Measurements from ENCODE around the gene CDC42BPA. TPM values are rescaled to one million over a fixed set of nuclear protein-coding genes. Genes with fewer than 3 reads are reported as not detected.

Gene CDC42BPA
- total and polyA plus RNA-seq, 9 of the 15 experiments (the other 6 are each of a cell fraction or from before 2014, with no cell fraction given), result 8.0 to 77.5 (median 52.1) TPM

- peak; percentile 70 to 75 for TF ChIP-seq NRF1 (conservative IDR thresholded peaks at IDR 0.05 in 1 of 2, IDR thresholded peaks at IDR 0.05 in 1 of 2)
- TF ChIP-seq CTBP1 (IDR thresholded peaks at IDR 0.05; ENCODE audit: borderline replicate concordance), result peak; percentile 84; the same call in 1 of the 2 replicates
- no peak for TF ChIP-seq BDP1 (IDR thresholded peaks at IDR 0.05; ENCODE audit: insufficient read depth, insufficient read length)
- TF ChIP-seq NCOA1 (IDR thresholded peaks at IDR 0.05; ENCODE audit: low read depth), result no peak
- TF ChIP-seq ELF1 (tag; IDR thresholded peaks at IDR 0.05), result no peak
- TF ChIP-seq ZNF551 (CRISPR knock-in tag; IDR thresholded peaks at IDR 0.05), result no peak
- TF ChIP-seq JUN (IDR thresholded peaks at IDR 0.05; ENCODE audit: borderline replicate concordance, low read depth, low read length), result no peak
- no peak for TF ChIP-seq JUN (CRISPR knock-in tag; IDR thresholded peaks at IDR 0.05; ENCODE audit: borderline replicate concordance)
- TF ChIP-seq ZNF354B (CRISPR knock-in tag; IDR thresholded peaks at IDR 0.05), result no peak
- TF ChIP-seq MYNN (IDR thresholded peaks at IDR 0.05), result peak; percentile 37; the same call in 1 of the 2 replicates
- no peak for TF ChIP-seq MYNN (CRISPR knock-in tag; IDR thresholded peaks at IDR 0.05)
- no peak for TF ChIP-seq ZNF134 (CRISPR knock-in tag; conservative IDR thresholded peaks at IDR 0.05)
- no peak for TF ChIP-seq MAFF (IDR thresholded peaks at IDR 0.05; ENCODE audit: low read length)
- no peak for TF ChIP-seq ZNF696 (CRISPR knock-in tag; conservative IDR thresholded peaks at IDR 0.05)
- no peak; a peak in 1 of 4 replicates for TF ChIP-seq SIN3A (IDR thresholded peaks at IDR 0.05; ENCODE audit: borderline replicate concordance in 2 of 2, control insufficient read depth in 1 of 2, low read depth in 2 of 2, low read length in 2 of 2)
- TF ChIP-seq ZHX1 (conservative IDR thresholded peaks at IDR 0.05; ENCODE audit: low read length), result no peak
- peak; percentile 27; the same call in 1 of the 2 replicates for TF ChIP-seq CBX1 (IDR thresholded peaks at IDR 0.05; ENCODE audit: low read depth)
- no peak for TF ChIP-seq E2F1 (CRISPR knock-in tag; IDR thresholded peaks at IDR 0.05)
- no peak for TF ChIP-seq ZNF146 (CRISPR knock-in tag; IDR thresholded peaks at IDR 0.05; ENCODE audit: unreplicated experiment)
- TF ChIP-seq ZNF239 (CRISPR knock-in tag; IDR thresholded peaks at IDR 0.05), result no peak
- no peak for TF ChIP-seq ZC3H8 (IDR thresholded peaks at IDR 0.05)
- TF ChIP-seq POLR2H (tag; IDR thresholded peaks at IDR 0.05; ENCODE audit: low read depth), result peak; percentile 77
- peak; percentile 60 for TF ChIP-seq GABPB1 (CRISPR knock-in tag; IDR thresholded peaks at IDR 0.05)
- no peak for TF ChIP-seq SMARCE1 (IDR thresholded peaks at IDR 0.05)
- no peak for TF ChIP-seq MYBL2 (IDR thresholded peaks at IDR 0.05; ENCODE audit: low read depth)
- TF ChIP-seq MYBL2 (CRISPR knock-in tag; IDR thresholded peaks at IDR 0.05; ENCODE audit: borderline replicate concordance), result no peak
Observed at GRCh38 chr1:227318016-227318852, at the start of gene CDC42BPA (continued).
